K562 (cell line): ENCODE data around the gene USP43. TPM values are rescaled to one million over a fixed set of nuclear protein-coding genes. Genes with fewer than 3 reads are reported as not detected.

ENCODE experiments used
- ATAC-seq: fragments of 200-7000 bp; cut with Tn5 transposase; 3 replicates; pipeline ENCODE4 v1.9.1; 2020; ENCODE audit warnings: moderate library complexity
- BruUV-seq: library from RNA; stranded (reverse); fragments of 400-500 nt; replicated peaks from 2 replicates; lab custom pipeline; 2021; lab: Mats Ljungman, UMichigan
- CTCF ChIA-PET: fragments of 300-600 bp; formaldehyde crosslinking; extraction: SDS; loops from one replicate; lab custom pipeline; 2021; ENCODE audit warnings: low intra/inter-chr PET ratio; lab: Yijun Ruan, JAX
- POLR2A ChIA-PET: fragments of 300-600, 350-650 bp; sonication (Branson Sonifier 250); formaldehyde crosslinking; extraction: SDS; loops from one replicate; lab custom pipeline; 2021; ENCODE audit warnings: antibody characterized with exemption, inconsistent platforms; lab: Yijun Ruan, JAX
- DNase-seq, 4 experiments: peaks; one replicate each; pipeline versions ENCODE4 v3.0.0 to v3.0.0-alpha.2; 2011 to 2018; ENCODE audit warnings: low spot score in 3 of 4, mixed read lengths in 3 of 4; ENCODE audit errors: extremely low read depth in 1 of 4
- FAIRE-seq: peaks from 2 replicates; lab custom pipeline; 2011; peaks lifted over from hg19 to GRCh38; lab: Jason Lieb, UNC
- H2AFZ ChIP-seq: 2 replicates; pipeline ENCODE4 v1.6.0; 2011; ENCODE audit warnings: low read depth, low read length, control low read depth, inconsistent platforms
- H3K27ac ChIP-seq: fragments of 200-600 bp; 3 replicates; pipeline ENCODE4 v1.8.0; 2011; ENCODE audit warnings: low read depth, mild to moderate bottlenecking, control low read depth, inconsistent platforms, low read length, moderate library complexity, mixed read lengths; ENCODE audit errors: extremely low read depth
- H3K27me3 ChIP-seq, 2 experiments: fragments of 300-600 bp in 1 of 2; 2 replicates in 1 of 2; 3 replicates in 1 of 2; pipeline versions ENCODE4 v1.6.0 to v1.8.0; 2011; ENCODE audit warnings: inconsistent platforms in 2 of 2, low read length in 2 of 2, mild to moderate bottlenecking in 1 of 2, mixed read lengths in 1 of 2, moderate library complexity in 1 of 2; ENCODE audit not compliant: control insufficient read depth in 2 of 2, insufficient read depth in 2 of 2
- H3K36me3 ChIP-seq: fragments of 300-600 bp; 3 replicates; pipeline ENCODE4 v1.8.0; 2011; ENCODE audit warnings: mild to moderate bottlenecking, low read length, inconsistent platforms; ENCODE audit not compliant: control insufficient read depth, insufficient read depth
- H3K4me1 ChIP-seq, 2 experiments: fragments of 200-600 bp in 1 of 2; replicated peaks in 1 of 2; 2 replicates in 1 of 2; 3 replicates in 1 of 2; pipeline versions ENCODE4 v1.5.1 to v1.8.0; 2011; ENCODE audit warnings: inconsistent platforms in 2 of 2, low read length in 2 of 2, mild to moderate bottlenecking in 1 of 2, mixed read lengths in 1 of 2, moderate library complexity in 1 of 2; ENCODE audit not compliant: control insufficient read depth in 2 of 2, insufficient read depth in 2 of 2
- H3K4me2 ChIP-seq: 2 replicates; pipeline ENCODE4 v1.6.1; 2011; ENCODE audit warnings: low read length, control low read depth, inconsistent platforms, mixed read lengths; ENCODE audit not compliant: insufficient read depth
- H3K4me3 ChIP-seq: fragments of 200-600 bp; sonication (generic), shearing (Covaris generic); 2 replicates; pipeline ENCODE4 v1.5.1; 2016; ENCODE audit warnings: control low read depth, inconsistent platforms
- H3K79me2 ChIP-seq: fragments of 200-600 bp; 3 replicates; pipeline ENCODE4 v1.8.0; 2011; ENCODE audit warnings: low read length, inconsistent platforms; ENCODE audit not compliant: control insufficient read depth, insufficient read depth
- H3K9ac ChIP-seq, 2 experiments: 2 replicates each; pipeline versions ENCODE4 v1.6.0 to v1.6.1; 2011; ENCODE audit warnings: low read depth in 2 of 2, low read length in 2 of 2, control low read depth in 1 of 2, inconsistent platforms in 1 of 2, mild to moderate bottlenecking in 1 of 2, mixed read lengths in 1 of 2; ENCODE audit not compliant: insufficient read depth in 1 of 2
- H3K9me1 ChIP-seq: one replicate; pipeline ENCODE4 v1.6.0; 2011; ENCODE audit warnings: inconsistent platforms, mild to moderate bottlenecking, low read length, moderate library complexity; ENCODE audit not compliant: control insufficient read depth, insufficient read depth
- H3K9me3 ChIP-seq: replicated peaks from 2 replicates; pipeline ENCODE4 v1.5.1; 2011; ENCODE audit warnings: low read depth, low read length, inconsistent platforms; ENCODE audit not compliant: control insufficient read depth, insufficient read depth
- H4K20me1 ChIP-seq: replicated peaks from 2 replicates; pipeline ENCODE4 v1.6.1; 2011; ENCODE audit warnings: low read length, inconsistent platforms, mixed read lengths; ENCODE audit not compliant: control insufficient read depth, insufficient read depth
- CBFA2T2 ChIP-seq: fragments of 450-650 bp; conservative IDR thresholded peaks from 2 replicates; pipeline ENCODE4 v1.6.1; 2017; ENCODE audit warnings: mild to moderate bottlenecking
- FOSL1 ChIP-seq: fragments of 200-800 bp; sonication (Bioruptor generic); conservative IDR thresholded peaks from 2 replicates; pipeline ENCODE4 v1.6.1; 2016; ENCODE audit warnings: missing genetic modification characterization, missing compliant biosample characterization
- GTF2E2 ChIP-seq: fragments of 200-800 bp; sonication (Bioruptor generic); IDR thresholded peaks from 2 replicates; pipeline ENCODE4 v1.6.1; 2016; ENCODE audit warnings: missing genetic modification characterization, missing compliant biosample characterization
- HDAC3 ChIP-seq: fragments of 450-650 bp; IDR thresholded peaks from 2 replicates; pipeline ENCODE4 v1.6.1; 2018; ENCODE audit warnings: borderline replicate concordance, mild to moderate bottlenecking, moderate library complexity; ENCODE audit not compliant: partially characterized antibody
- SP2 ChIP-seq: IDR thresholded peaks from 2 replicates; pipeline ENCODE4 v1.6.1; 2011; ENCODE audit warnings: mild to moderate bottlenecking, low read depth, low read length, moderate library complexity; ENCODE audit not compliant: poor library complexity, severe bottlenecking; ENCODE audit errors: extremely low read depth
- TEAD1 ChIP-seq, 2 experiments: fragments of 450-650 bp in 1 of 2; sonication (generic) in 1 of 2; formaldehyde crosslinking; IDR thresholded peaks; 2 replicates each; pipeline versions ENCODE4 v1.4.0 to v1.8.0; 2020 to 2022; ENCODE audit warnings: mild to moderate bottlenecking in 2 of 2, missing genetic modification reagents in 1 of 2
- ZBTB17 ChIP-seq: fragments of 450-650 bp; formaldehyde crosslinking; IDR thresholded peaks from 2 replicates; pipeline ENCODE4 v1.4.0; 2020; ENCODE audit warnings: mild to moderate bottlenecking
- WGBS: fragments of 100-300 bp; shearing (Covaris generic); methylation state at CpG from one replicate; pipeline ENCODE4 v1.1.6; 2016; ENCODE audit warnings: low coverage, mixed read lengths; ENCODE audit not compliant: insufficient coverage; ENCODE audit errors: missing lambda C conversion rate; 5-methylcytosine and 5-hydroxymethylcytosine counted together
- in situ Hi-C: fragments of 300-500 bp; cut with MboI; formaldehyde crosslinking; loops from 4 replicates; pipeline ENCODE4 v1.15.0; 2018; ENCODE audit warnings: inconsistent platforms, mixed read lengths
- intact Hi-C: fragments of 100-400 bp; cut with micrococcal nuclease; formaldehyde crosslinking; loops from 2 replicates; pipeline ENCODE4 v1.14.2; 2022
- polyA plus RNA-seq, 8 experiments: library from polyadenylated mRNA; depleted of rRNA in 4 of 8; stranded (reverse) in 5 of 8; unstranded in 3 of 8; fragments of >200 nt; fragmentation: Nextera tagmentation in 2 of 8; fragmentation: Illumina TruSeq in 1 of 8; extraction: Ambion mirVana in 2 of 8; extraction: Trizol in 1 of 8; gene quantifications; 2 replicates each; pipeline versions ENCODE4 v1.2.1 to v1.2.3, GENCODE V29; 2011 to 2014; ENCODE audit warnings: inconsistent platforms in 1 of 8, missing spikeins in 1 of 8
- total RNA-seq, 7 experiments: library from RNA; depleted of rRNA in 6 of 7; stranded (reverse); fragments of >200 nt in 6 of 7; fragmentation: Illumina TruSeq in 2 of 7; extraction: Trizol in 2 of 7; gene quantifications; 2 replicates each; pipeline versions ENCODE4 v1.2.1 to v1.2.3, GENCODE V29; 2011 to 2021; ENCODE audit warnings: low replicate concordance in 1 of 7
- TF ChIP-seq, protein P1 (sequence below), 3 experiments: IDR thresholded peaks in 2 of 3; conservative IDR thresholded peaks in 1 of 3; 2 replicates each; pipeline ENCODE4 v1.5.1; 2011 to 2012; ENCODE audit warnings: low read length in 3 of 3, mild to moderate bottlenecking in 3 of 3, control low read depth in 2 of 3, improper control_type of control experiment in 1 of 3, inconsistent platforms in 1 of 3, low read depth in 1 of 3, mixed read lengths in 1 of 3, moderate library complexity in 1 of 3; ENCODE audit not compliant: insufficient read depth in 2 of 3
- TF ChIP-seq, protein P2 (sequence below): fragments of 450-650 bp; IDR thresholded peaks from 2 replicates; pipeline ENCODE4 v1.6.1; 2016; ENCODE audit warnings: borderline replicate concordance
- TF ChIP-seq, protein P3 (sequence below): fragments of 450-650 bp; formaldehyde crosslinking; IDR thresholded peaks from 2 replicates; pipeline ENCODE4 v1.4.0; 2022; ENCODE audit warnings: mild to moderate bottlenecking, moderate library complexity

The USP43 gene
- total and polyA plus RNA-seq, 9 of the 15 experiments (the other 6 are each of a cell fraction or from before 2014, with no cell fraction given) = 0.01 to 0.18 (median 0.06) TPM; not detected in 1

DNA sequence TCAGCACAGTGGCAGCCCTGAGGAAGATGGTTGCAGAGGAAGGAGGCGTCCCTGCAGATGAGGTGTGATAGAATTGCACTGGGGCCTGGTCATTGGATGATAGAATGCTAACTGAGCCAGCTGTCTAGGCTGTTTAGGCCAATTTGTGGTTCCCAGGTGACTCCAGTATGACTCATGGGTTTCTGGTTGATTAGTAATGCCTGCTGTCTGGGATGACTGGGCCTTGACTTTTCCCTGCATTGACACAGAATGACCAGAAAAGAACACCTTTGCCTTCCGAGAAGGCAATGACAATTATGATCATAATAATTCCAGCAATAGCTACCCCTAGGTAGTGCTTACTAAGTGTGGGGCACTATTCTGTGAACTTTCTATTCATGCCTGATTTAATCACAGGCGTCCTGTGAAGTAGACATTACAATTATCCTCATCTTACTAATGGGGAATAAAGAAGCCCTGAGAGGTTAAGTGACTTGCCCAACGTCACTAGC lies 31.5 kb downstream of the USP43 start:
- WGBS = 0% methylated on average over 4 of the region's 4 CpGs
- no peak overlapping the region for H3K4me2 ChIP-seq
- no peak overlapping the region for H2AFZ ChIP-seq
- H3K27ac ChIP-seq = no peak overlapping the region
- ChIA-PET POLR2A (no interaction called here), CTCF (no interaction called here)
- H3K9ac ChIP-seq = no peak overlapping the region
- in situ Hi-C loops = no loop called here
- H3K79me2 ChIP-seq = no peaks in the 10 kb centered on the region
- H3K4me1 ChIP-seq = no peaks in the 10 kb centered on the region
- H3K36me3 ChIP-seq = no peaks in the 10 kb centered on the region
- H3K9me3 ChIP-seq = no peaks in the 10 kb centered on the region
- TF ChIP-seq TEAD1 (CRISPR knock-in tag; IDR thresholded peaks at IDR 0.05) (no peak), FOSL1 (tag) (peak; percentile 33; the same call in 1 of the 2 replicates), ZBTB17 (0 out of 2 replicates have a peak, but pooled peaks have one; percentile 50)
- FAIRE-seq (no peak), ATAC-seq (no peak), DNase-seq (no peak)
- no peak overlapping the region for H3K4me3 ChIP-seq
- intact Hi-C loops = no loop called here
- H4K20me1 ChIP-seq = no peaks in the 10 kb centered on the region
- H3K27me3 ChIP-seq = no peaks in the 10 kb centered on the region
- H3K9me1 ChIP-seq = no peaks in the 10 kb centered on the region
- BruUV-seq = no TSS peak

DNA sequence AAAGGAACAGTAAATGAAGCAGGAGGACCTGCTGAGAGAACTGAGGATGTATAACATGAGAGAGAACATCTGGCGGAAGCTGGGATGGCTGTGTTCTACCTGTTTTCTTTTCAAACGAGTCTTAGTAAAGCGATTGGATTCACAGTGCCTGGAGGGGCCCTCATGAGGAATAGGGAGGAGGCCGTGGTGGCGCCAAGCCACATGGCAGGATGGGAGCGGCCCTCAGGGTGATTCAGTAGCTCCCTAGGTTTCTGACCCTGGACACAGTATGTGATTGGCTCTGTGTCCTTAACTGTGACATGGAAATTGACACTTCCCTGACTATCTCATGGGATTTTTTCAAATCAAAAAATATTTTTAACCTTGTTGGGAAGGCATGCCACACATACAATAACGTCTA lies 32.1 kb downstream of the USP43 start:
- H3K4me1 ChIP-seq = no peaks in the 10 kb centered on the region
- WGBS = 6% methylated on average over 5 of the region's 7 CpGs
- no peaks in the 10 kb centered on the region for H3K36me3 ChIP-seq
- BruUV-seq = no TSS peak
- no peak overlapping the region for H3K9ac ChIP-seq
- CTCF ChIA-PET = no interaction called here
- no peak overlapping the region for H3K4me3 ChIP-seq
- ATAC-seq (no peak), FAIRE-seq (no peak), DNase-seq (no peak)
- H3K27ac ChIP-seq = no peak overlapping the region
- POLR2A ChIA-PET = interaction anchor here (0.9 kb wide), 1 partner anchor 385 kb away, joined by 3 read pairs; no protein-coding TSS in a partner anchor
- H2AFZ ChIP-seq = no peak overlapping the region
- H3K27me3 ChIP-seq = no peaks in the 10 kb centered on the region
- in situ Hi-C loops (no loop called here), intact Hi-C loops (no loop called here)
- no peak overlapping the region for H3K4me2 ChIP-seq
- H3K79me2 ChIP-seq = no peaks in the 10 kb centered on the region
- H3K9me3 ChIP-seq = no peaks in the 10 kb centered on the region
- H3K9me1 ChIP-seq = no peaks in the 10 kb centered on the region
- H4K20me1 ChIP-seq = no peaks in the 10 kb centered on the region
- TF ChIP-seq, protein P1, sequence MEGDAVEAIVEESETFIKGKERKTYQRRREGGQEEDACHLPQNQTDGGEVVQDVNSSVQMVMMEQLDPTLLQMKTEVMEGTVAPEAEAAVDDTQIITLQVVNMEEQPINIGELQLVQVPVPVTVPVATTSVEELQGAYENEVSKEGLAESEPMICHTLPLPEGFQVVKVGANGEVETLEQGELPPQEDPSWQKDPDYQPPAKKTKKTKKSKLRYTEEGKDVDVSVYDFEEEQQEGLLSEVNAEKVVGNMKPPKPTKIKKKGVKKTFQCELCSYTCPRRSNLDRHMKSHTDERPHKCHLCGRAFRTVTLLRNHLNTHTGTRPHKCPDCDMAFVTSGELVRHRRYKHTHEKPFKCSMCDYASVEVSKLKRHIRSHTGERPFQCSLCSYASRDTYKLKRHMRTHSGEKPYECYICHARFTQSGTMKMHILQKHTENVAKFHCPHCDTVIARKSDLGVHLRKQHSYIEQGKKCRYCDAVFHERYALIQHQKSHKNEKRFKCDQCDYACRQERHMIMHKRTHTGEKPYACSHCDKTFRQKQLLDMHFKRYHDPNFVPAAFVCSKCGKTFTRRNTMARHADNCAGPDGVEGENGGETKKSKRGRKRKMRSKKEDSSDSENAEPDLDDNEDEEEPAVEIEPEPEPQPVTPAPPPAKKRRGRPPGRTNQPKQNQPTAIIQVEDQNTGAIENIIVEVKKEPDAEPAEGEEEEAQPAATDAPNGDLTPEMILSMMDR (IDR thresholded peaks at IDR 0.05 in 2 of 3, conservative IDR thresholded peaks at IDR 0.05 in 1 of 3; ENCODE audit: insufficient read depth in 2 of 3, low read depth in 1 of 3, low read length in 3 of 3) = no peak
- no peak for TF ChIP-seq HDAC3
- TF ChIP-seq, protein P2, sequence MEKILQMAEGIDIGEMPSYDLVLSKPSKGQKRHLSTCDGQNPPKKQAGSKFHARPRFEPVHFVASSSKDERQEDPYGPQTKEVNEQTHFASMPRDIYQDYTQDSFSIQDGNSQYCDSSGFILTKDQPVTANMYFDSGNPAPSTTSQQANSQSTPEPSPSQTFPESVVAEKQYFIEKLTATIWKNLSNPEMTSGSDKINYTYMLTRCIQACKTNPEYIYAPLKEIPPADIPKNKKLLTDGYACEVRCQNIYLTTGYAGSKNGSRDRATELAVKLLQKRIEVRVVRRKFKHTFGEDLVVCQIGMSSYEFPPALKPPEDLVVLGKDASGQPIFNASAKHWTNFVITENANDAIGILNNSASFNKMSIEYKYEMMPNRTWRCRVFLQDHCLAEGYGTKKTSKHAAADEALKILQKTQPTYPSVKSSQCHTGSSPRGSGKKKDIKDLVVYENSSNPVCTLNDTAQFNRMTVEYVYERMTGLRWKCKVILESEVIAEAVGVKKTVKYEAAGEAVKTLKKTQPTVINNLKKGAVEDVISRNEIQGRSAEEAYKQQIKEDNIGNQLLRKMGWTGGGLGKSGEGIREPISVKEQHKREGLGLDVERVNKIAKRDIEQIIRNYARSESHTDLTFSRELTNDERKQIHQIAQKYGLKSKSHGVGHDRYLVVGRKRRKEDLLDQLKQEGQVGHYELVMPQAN = no peak
- TF ChIP-seq GTF2E2 (tag) = no peak
- TF ChIP-seq, protein P3, sequence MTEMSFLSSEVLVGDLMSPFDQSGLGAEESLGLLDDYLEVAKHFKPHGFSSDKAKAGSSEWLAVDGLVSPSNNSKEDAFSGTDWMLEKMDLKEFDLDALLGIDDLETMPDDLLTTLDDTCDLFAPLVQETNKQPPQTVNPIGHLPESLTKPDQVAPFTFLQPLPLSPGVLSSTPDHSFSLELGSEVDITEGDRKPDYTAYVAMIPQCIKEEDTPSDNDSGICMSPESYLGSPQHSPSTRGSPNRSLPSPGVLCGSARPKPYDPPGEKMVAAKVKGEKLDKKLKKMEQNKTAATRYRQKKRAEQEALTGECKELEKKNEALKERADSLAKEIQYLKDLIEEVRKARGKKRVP = no peak
- no peak for TF ChIP-seq SP2
- no peak for TF ChIP-seq CBFA2T2
